Lower leg skin (tissue), 3 donors: ENCODE results near the gene ARHGAP22.

Source experiments
- CTCF ChIP-seq, 3 donors: fragments of 450-650 bp; IDR thresholded peaks; one replicate each; pipeline ENCODE4 v1.5.1; 2016; ENCODE audit warnings: antibody characterized with exemption in 3 of 3, mild to moderate bottlenecking in 3 of 3, moderate library complexity in 2 of 3
- POLR2A ChIP-seq, 2 donors: fragments of 450-650 bp; IDR thresholded peaks; one replicate each; pipeline ENCODE4 v1.6.1; 2016 to 2017; ENCODE audit warnings: antibody characterized with exemption in 2 of 2, mild to moderate bottlenecking in 1 of 2, moderate library complexity in 1 of 2

- TF ChIP-seq POLR2A (IDR thresholded peaks at IDR 0.05), result no peak
- TF ChIP-seq CTCF (IDR thresholded peaks at IDR 0.05), result no peak
These were observed 156.1 kb downstream of the ARHGAP22 start for GRCh38 chr10:48448796-48449195.
